Activated CD4-positive, alpha-beta memory T cell treated with anti-CD3 and anti-CD28 coated beads for 36 hours (primary cell): ENCODE data around the gene ENPP1. TPM values are rescaled to one million over a fixed set of nuclear protein-coding genes. Genes with fewer than 3 reads are reported as not detected.

Experiments used
- CTCF ChIA-PET: fragments of 350-600 bp; sonication (Branson Sonifier 250); formaldehyde crosslinking; loops from one replicate; lab custom pipeline; 2021; ENCODE audit warnings: antibody characterized with exemption, inconsistent platforms; lab: Charles Lee
- POLR2A ChIA-PET: fragments of 350-600 bp; sonication (Branson Sonifier 250); formaldehyde crosslinking; loops from one replicate; lab custom pipeline; 2021; ENCODE audit warnings: antibody characterized with exemption; lab: Charles Lee
- DNase-seq: peaks from one replicate; pipeline ENCODE4 v3.0.0-alpha.2; 2020
- H3K27ac Mint-ChIP-seq: one replicate; pipeline ENCODE4 v1.8.0; 2021; ENCODE audit warnings: mixed read lengths
- H3K27me3 Mint-ChIP-seq: one replicate; pipeline ENCODE4 v1.8.0; 2021; ENCODE audit warnings: mixed read lengths
- H3K36me3 Mint-ChIP-seq: one replicate; pipeline ENCODE4 v1.8.0; 2021; ENCODE audit warnings: mixed read lengths
- H3K4me1 Mint-ChIP-seq: one replicate; pipeline ENCODE4 v1.8.0; 2021; ENCODE audit warnings: low read depth, mixed read lengths
- H3K4me3 Mint-ChIP-seq: one replicate; pipeline ENCODE4 v1.8.0; 2021; ENCODE audit warnings: mild to moderate bottlenecking, mixed read lengths
- H3K9me3 Mint-ChIP-seq: one replicate; pipeline ENCODE4 v1.8.0; 2021; ENCODE audit warnings: mixed read lengths
- intact Hi-C: fragments of 100-400 bp; cut with micrococcal nuclease; formaldehyde crosslinking; loops from one replicate; pipeline ENCODE4 v1.15.1; 2023
- total RNA-seq, 2 experiments: library from RNA; stranded (reverse); gene quantifications; one replicate each; pipeline ENCODE4 v1.2.3, GENCODE V29; 2021

ENPP1 gene
- total RNA-seq, 2 experiments from 2014 or later, result 1.1 to 1.4 TPM

DNA sequence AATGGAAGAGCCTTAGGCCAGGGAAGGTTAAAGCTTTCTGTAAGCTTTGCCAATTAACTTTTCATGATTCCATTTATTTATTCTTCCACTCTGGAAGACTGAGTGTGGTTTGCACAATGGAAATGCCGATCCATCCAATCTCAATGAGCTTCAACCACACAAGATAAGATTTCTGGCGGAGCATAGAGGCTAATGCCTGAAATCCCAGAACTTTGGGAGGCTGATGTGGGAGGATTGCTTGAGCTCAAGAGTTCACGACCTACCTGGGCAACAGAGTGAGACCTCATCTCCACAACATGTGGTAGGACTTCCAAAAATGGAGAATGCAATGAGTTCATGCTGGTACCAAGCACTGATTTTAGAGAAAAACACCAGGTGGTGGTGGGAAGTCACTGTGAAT is 6.2 kb downstream of the ENPP1 start:
- CTCF ChIA-PET, result no interaction called here
- DNase-seq, result no peak
- no peak overlapping the region for H3K27ac Mint-ChIP-seq
- H3K4me1 Mint-ChIP-seq, result no peaks in the 10 kb centered on the region
- POLR2A ChIA-PET, result no interaction called here
- H3K4me3 Mint-ChIP-seq, result no peak overlapping the region
- H3K36me3 Mint-ChIP-seq, result no peaks in the 10 kb centered on the region
- intact Hi-C loops, result no loop called here
- H3K27me3 Mint-ChIP-seq, result peaks cover 10% of the 10 kb centered on the region
- no peaks in the 10 kb centered on the region for H3K9me3 Mint-ChIP-seq

DNA sequence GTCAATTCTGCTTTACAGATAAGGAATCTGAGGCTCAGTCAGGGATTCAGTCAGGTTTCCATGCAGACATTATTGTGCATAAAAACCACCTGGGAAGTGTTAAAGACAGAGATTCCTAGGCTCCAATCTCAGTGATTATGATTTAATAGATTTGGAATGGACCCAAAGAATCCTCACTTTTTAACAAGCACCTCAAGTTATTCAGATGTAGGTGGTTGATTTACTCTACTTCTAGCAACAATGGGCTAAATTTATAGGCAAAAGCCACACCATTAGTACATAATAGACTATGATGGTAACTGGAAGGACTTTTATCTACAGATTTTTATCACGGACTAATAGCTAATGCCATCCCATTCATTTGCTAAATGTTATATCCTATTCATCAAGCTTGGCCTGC is 9.0 kb downstream of the ENPP1 start:
- Mint-ChIP-seq H3K4me3 (no peak overlapping the region), H3K27me3 (peaks cover 10% of the 10 kb centered on the region), H3K36me3 (no peaks in the 10 kb centered on the region), H3K27ac (no peak overlapping the region), H3K9me3 (no peaks in the 10 kb centered on the region), H3K4me1 (no peaks in the 10 kb centered on the region)
- intact Hi-C loops, result no loop called here
- ChIA-PET CTCF (no interaction called here), POLR2A (no interaction called here)
- DNase-seq, result no peak

DNA sequence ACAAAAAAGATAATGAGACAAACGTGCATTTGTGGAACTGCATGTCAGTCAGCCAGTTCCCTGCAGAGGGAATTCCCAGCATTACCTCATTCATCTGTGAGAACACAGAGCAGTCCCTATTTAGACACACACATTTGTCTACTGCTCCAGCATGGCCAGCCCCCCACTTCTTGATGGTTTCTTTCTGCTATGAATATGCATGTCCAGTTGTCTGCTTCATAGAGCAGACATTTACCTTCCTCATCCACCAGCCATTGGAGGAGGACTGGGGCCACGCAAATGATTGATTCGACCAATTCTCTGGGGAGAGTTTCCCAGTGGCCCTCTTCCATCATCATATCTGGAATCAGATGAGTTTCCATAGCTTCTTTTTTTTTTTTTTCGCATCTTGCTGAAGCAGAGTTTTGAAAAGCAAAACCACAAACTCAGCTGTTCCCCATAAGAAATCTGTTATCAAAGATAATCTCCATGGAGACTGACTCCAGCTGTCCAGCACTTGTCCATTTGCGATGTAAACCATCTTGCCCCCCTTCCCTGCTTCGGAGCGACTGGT is 11.8 kb downstream of the ENPP1 start:
- DNase-seq, result no peak
- CTCF ChIA-PET, result no interaction called here
- Mint-ChIP-seq H3K27me3 (peaks cover 10% of the 10 kb centered on the region), H3K27ac (no peak overlapping the region), H3K9me3 (no peaks in the 10 kb centered on the region), H3K4me1 (no peaks in the 10 kb centered on the region), H3K36me3 (no peaks in the 10 kb centered on the region), H3K4me3 (no peak overlapping the region)
- POLR2A ChIA-PET, result no interaction called here
- intact Hi-C loops, result no loop called here

DNA sequence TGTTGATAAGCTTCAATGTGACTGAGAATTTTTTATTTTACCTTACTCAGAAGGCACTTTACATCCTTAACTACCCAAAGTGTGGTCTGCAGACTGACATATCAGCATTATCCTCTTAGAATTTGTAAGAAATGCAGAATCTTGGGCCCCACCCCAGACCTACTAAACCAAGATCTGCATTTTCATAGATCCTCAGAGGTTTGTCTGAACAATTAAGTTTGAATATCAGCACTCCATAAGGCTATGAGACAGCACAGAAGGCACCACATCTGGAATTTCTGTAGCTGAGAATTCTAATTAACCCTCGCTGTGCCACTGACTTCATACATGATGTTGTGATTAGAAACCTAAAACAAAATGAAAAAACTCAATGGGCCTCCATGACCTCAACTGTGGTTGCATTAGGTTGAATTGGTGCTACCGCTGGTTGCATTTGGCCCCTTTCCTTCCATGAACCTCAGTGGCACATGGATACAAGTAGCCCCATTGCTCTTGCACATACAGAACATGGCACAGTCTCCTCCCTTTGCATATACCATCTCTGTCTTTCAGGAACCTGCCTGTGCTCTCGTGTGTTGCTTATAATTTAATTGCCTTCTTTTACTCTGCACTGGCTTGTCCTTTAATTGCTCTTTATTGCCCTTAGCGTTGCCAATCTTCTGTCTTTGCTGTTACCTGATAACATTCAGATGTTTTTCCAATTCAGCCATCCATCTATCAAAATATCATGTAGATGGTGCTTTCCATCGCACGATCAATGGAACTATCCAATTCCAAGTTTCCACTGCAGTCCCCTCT is 13.4 kb downstream of the ENPP1 start:
- H3K4me3 Mint-ChIP-seq, result no peak overlapping the region
- peaks cover 10% of the 10 kb centered on the region for H3K27me3 Mint-ChIP-seq
- H3K27ac Mint-ChIP-seq, result no peak overlapping the region
- H3K36me3 Mint-ChIP-seq, result no peaks in the 10 kb centered on the region
- no peak for DNase-seq
- POLR2A ChIA-PET, result no interaction called here
- CTCF ChIA-PET, result no interaction called here
- intact Hi-C loops, result no loop called here
- H3K4me1 Mint-ChIP-seq, result no peaks in the 10 kb centered on the region
- no peaks in the 10 kb centered on the region for H3K9me3 Mint-ChIP-seq

DNA sequence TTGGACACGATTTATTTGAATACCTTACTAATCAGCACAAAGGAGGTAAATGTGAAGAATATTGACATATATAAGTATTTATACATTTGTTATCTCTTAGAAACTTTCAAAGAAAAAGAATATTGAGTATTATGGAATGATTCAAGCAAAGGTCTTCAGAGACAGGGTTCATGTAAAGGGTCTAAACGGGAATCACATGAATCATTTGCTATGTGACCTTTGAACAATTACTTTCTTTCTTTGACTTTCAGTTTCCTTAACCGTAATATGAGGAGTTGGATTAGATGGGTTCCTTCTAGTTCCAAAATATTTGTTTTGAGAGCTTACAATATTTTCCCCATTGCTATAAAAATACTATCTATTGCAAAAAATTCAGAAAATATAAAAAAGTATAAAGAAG is 14.3 kb downstream of the ENPP1 start:
- ChIA-PET CTCF (no interaction called here), POLR2A (no interaction called here)
- no peaks in the 10 kb centered on the region for H3K36me3 Mint-ChIP-seq
- H3K27ac Mint-ChIP-seq, result no peak overlapping the region
- DNase-seq, result no peak
- peaks cover 11% of the 10 kb centered on the region for H3K27me3 Mint-ChIP-seq
- no peaks in the 10 kb centered on the region for H3K4me1 Mint-ChIP-seq
- no peak overlapping the region for H3K4me3 Mint-ChIP-seq
- H3K9me3 Mint-ChIP-seq, result no peaks in the 10 kb centered on the region
- intact Hi-C loops, result no loop called here

DNA sequence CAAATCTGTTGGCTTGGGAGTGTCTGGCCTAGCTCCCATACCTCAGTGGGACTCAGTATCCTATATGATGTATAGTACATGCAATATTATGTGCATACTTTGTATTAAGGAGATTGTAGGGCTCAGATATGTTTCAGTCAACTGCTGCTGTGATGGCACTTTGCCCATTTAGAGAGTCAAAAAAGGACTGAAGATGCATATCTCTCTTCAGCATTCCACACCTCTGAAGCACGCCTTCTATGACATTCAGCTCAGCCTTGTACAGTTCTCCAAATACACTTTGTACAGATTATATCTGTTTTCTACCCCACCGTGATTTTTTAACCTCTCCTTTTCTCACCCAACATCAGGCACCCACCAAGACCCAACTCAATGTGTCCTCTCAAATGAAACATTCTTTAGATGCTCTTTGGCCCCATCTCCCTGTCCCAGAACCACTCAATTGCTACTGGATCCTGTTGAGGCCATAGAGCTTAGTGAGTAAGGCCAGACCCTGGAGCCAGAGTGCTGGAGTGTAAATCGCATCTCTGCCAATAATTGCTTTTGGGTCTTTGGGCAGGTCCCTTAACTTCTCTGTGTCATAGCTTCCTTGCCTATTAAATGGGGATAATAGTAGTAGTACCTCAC is 15.6 kb downstream of the ENPP1 start:
- Mint-ChIP-seq H3K36me3 (no peaks in the 10 kb centered on the region), H3K27me3 (peaks cover 10% of the 10 kb centered on the region), H3K4me1 (no peaks in the 10 kb centered on the region), H3K9me3 (no peaks in the 10 kb centered on the region), H3K27ac (no peak overlapping the region), H3K4me3 (no peak overlapping the region)
- DNase-seq, result no peak
- intact Hi-C loops, result no loop called here
- ChIA-PET CTCF (no interaction called here), POLR2A (interaction anchor here (0.5 to 0.7 kb wide), 2 partner anchors 14 to 19 kb away, joined by 3 read pairs; no protein-coding TSS in a partner anchor)

DNA sequence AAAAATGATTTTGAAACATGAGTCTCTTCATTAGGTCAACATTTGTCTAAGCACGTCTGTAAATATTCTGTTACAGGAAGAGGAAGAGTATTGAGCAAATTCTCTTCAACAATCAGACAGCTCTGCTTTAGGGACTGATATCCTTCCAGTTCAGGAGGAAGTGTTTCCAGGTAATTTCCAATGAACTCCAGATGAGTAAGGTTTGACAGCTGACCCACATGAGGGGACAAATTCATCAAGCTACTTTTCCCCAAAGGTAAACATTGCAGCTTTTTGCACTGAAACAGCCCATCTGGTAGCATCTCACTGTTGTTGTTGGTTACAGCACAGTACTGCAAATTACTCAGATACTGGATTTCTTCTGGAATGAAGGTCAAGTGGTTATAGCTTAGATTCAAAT is 18.1 kb downstream of the ENPP1 start:
- intact Hi-C loops, result no loop called here
- no peak for DNase-seq
- H3K36me3 Mint-ChIP-seq, result no peaks in the 10 kb centered on the region
- no peaks in the 10 kb centered on the region for H3K9me3 Mint-ChIP-seq
- POLR2A ChIA-PET, result no interaction called here
- CTCF ChIA-PET, result interaction anchor here (0.7 kb wide), 1 partner anchor 665 kb away, joined by 3 read pairs; no protein-coding TSS in a partner anchor
- H3K4me1 Mint-ChIP-seq, result no peaks in the 10 kb centered on the region
- peaks cover 10% of the 10 kb centered on the region for H3K27me3 Mint-ChIP-seq
- no peak overlapping the region for H3K4me3 Mint-ChIP-seq
- H3K27ac Mint-ChIP-seq, result no peak overlapping the region

DNA sequence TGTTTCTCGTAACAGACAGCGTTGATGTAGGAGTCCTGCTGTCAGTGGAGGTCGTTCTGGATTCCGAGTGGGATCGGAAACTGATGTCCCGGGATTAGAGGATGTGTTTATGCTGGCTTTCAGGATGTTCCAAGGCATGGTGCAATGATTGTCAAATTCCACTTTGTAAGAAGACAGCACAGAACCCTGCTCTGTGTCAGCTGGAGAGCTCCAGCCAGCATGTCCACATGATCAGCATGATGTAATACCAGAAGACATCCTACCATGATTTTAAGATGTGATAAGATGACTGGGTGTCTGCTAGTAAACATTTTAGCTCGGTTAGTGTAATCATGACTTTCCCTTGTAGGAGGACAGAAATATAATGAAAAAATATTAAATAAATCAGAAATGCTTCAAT is 20.3 kb downstream of the ENPP1 start:
- ChIA-PET CTCF (no interaction called here), POLR2A (no interaction called here)
- no peak overlapping the region for H3K27ac Mint-ChIP-seq
- intact Hi-C loops, result no loop called here
- H3K9me3 Mint-ChIP-seq, result no peaks in the 10 kb centered on the region
- no peaks in the 10 kb centered on the region for H3K4me1 Mint-ChIP-seq
- no peak for DNase-seq
- no peaks in the 10 kb centered on the region for H3K36me3 Mint-ChIP-seq
- peaks cover 6% of the 10 kb centered on the region for H3K27me3 Mint-ChIP-seq
- no peak overlapping the region for H3K4me3 Mint-ChIP-seq

DNA sequence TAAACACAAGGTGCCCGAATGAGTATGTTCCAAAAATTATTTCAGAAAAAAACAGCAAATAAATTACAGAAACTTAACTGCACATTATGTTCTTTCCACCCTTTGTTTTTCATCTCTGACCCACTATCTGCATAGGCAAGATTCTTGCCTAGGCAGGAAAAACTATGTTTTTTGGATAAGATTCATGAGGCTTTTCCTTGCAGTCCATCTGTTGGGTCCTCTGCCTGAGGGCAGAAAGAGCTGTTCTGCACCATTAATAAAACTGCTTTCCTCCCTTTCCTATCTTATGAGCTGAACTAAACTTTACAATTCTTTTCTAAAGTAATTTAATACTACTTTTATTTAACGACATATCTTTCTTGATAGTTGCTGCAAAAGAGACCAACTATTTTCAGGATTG is 21.1 kb downstream of the ENPP1 start:
- H3K36me3 Mint-ChIP-seq, result no peaks in the 10 kb centered on the region
- no peaks in the 10 kb centered on the region for H3K9me3 Mint-ChIP-seq
- no peaks in the 10 kb centered on the region for H3K4me1 Mint-ChIP-seq
- CTCF ChIA-PET, result no interaction called here
- intact Hi-C loops, result no loop called here
- peaks cover 11% of the 10 kb centered on the region for H3K27me3 Mint-ChIP-seq
- no peak overlapping the region for H3K4me3 Mint-ChIP-seq
- DNase-seq, result no peak
- POLR2A ChIA-PET, result no interaction called here
- no peak overlapping the region for H3K27ac Mint-ChIP-seq

DNA sequence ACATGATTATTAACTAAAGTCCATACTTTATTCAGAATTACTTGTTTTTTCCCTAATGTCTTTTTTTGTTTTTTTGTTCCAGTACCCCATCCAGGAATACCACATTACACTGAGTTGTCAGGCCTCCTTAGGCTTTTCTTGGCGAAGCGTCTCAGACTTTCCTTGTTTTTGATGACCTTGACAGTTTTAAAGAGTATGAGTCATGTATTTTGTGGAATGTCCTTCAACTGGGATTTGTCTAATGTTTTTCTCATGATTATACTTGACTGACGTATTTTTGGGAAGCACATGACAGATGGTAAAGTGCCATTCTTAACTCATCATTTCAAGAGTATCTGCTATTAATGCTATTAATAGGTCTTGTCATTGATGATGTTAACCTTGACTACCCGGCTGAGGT is 23.6 kb downstream of the ENPP1 start:
- no peak overlapping the region for H3K4me3 Mint-ChIP-seq
- DNase-seq, result no peak
- H3K27me3 Mint-ChIP-seq, result peaks cover 10% of the 10 kb centered on the region
- no peaks in the 10 kb centered on the region for H3K9me3 Mint-ChIP-seq
- ChIA-PET POLR2A (no interaction called here), CTCF (no interaction called here)
- H3K4me1 Mint-ChIP-seq, result no peaks in the 10 kb centered on the region
- no peaks in the 10 kb centered on the region for H3K36me3 Mint-ChIP-seq
- no peak overlapping the region for H3K27ac Mint-ChIP-seq
- intact Hi-C loops, result no loop called here

DNA sequence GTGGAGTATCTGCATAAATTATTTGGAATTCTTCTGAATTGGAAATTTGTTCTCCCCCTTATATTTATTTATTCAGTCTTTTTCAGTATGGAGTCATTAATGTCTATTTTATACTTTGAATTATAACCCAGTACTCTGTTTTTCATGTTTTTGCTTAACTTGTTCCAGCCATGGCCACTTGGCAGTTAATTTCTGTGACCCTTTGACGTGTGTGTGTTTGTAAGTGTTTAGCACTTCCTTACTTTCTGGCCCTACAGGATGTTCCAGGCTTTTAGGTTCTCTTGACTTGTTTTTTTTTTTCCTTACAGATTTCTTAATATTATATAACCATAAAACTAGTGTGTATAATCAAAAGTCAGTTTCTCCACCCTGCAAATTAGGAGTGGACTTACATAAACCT is 24.1 kb downstream of the ENPP1 start:
- ChIA-PET CTCF (no interaction called here), POLR2A (no interaction called here)
- intact Hi-C loops, result no loop called here
- Mint-ChIP-seq H3K36me3 (no peaks in the 10 kb centered on the region), H3K27me3 (peaks cover 9% of the 10 kb centered on the region), H3K4me1 (no peaks in the 10 kb centered on the region), H3K27ac (no peak overlapping the region), H3K4me3 (no peak overlapping the region), H3K9me3 (no peaks in the 10 kb centered on the region)
- DNase-seq, result no peak

DNA sequence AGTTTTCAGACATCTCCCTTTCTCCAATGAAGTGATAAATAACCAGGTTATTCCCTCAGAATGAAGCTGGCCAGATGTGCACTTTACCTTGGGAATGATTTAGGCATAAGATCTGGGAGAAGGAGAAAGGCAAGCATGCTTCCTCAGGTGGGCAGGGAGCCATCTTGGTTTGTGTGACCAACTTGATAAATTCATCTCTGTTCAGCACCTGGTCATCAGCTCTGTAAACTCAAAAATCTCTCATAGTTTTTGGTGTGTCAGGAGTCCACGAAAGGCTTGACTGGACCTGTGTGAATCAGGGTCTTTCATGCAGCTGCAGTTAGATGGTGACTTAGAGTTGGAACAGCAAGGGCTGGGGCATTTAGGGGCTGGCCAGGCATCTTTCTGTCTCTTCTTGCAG is 24.5 kb downstream of the ENPP1 start:
- POLR2A ChIA-PET, result no interaction called here
- Mint-ChIP-seq H3K9me3 (no peaks in the 10 kb centered on the region), H3K36me3 (no peaks in the 10 kb centered on the region), H3K4me3 (no peak overlapping the region), H3K27me3 (peaks cover 9% of the 10 kb centered on the region), H3K27ac (no peak overlapping the region), H3K4me1 (no peaks in the 10 kb centered on the region)
- no peak for DNase-seq
- CTCF ChIA-PET, result no interaction called here
- intact Hi-C loops, result no loop called here
